Skeletal muscle satellite cell (primary cell): ENCODE results near the gene SMIM3.

Experiments
- H3K27me3 ChIP-seq: 2 replicates; pipeline ENCODE4 v1.7.0; 2013; ENCODE audit warnings: low read length; ENCODE audit not compliant: control insufficient read depth, insufficient read depth
- H3K36me3 ChIP-seq: 2 replicates; pipeline ENCODE4 v1.7.0; 2013; ENCODE audit warnings: mild to moderate bottlenecking, control low read depth, low read length; ENCODE audit not compliant: insufficient read depth
- H3K4me1 ChIP-seq: 2 replicates; pipeline ENCODE4 v1.7.0; 2013; ENCODE audit warnings: low read length; ENCODE audit not compliant: control insufficient read depth, insufficient read depth
- H3K4me2 ChIP-seq: 2 replicates; pipeline ENCODE4 v1.7.0; 2013; ENCODE audit warnings: mild to moderate bottlenecking, low read length
- H3K4me3 ChIP-seq: 2 replicates; pipeline ENCODE4 v1.7.0; 2013; ENCODE audit warnings: low read length
- H3K9ac ChIP-seq: 2 replicates; pipeline ENCODE4 v1.7.0; 2013; ENCODE audit warnings: mild to moderate bottlenecking, low read depth, low read length, moderate library complexity
- H3K9me3 ChIP-seq: replicated peaks from 2 replicates; pipeline ENCODE4 v1.7.0; 2013; ENCODE audit warnings: mild to moderate bottlenecking, control low read depth, low read length

Gene SMIM3

DNA sequence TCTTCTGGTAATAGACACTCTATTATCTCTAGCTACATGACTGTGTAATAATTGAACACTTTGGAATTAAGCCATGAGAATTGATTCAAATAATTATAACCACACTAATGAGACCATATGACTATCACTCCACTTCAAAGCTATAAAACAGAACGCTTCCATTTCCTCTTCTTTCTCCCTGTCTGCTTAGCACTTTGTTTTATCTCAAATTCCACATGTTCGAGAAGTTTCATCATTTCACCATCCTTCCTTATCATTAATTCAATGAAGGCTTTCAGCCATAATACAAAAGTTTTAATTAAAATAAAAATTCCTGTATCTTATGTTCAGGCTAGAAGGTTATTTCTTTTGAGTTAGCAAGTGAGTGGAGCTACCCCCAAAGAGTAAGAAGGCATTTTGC lies 12.3 kb upstream of the SMIM3 start:
- Histone ChIP-seq H3K4me2 (no peak overlapping the region), H3K4me3 (no peak overlapping the region), H3K9ac (no peak overlapping the region), H3K4me1 (peaks cover 14% of the 10 kb centered on the region), H3K27me3 (no peaks in the 10 kb centered on the region), H3K9me3 (no peaks in the 10 kb centered on the region), H3K36me3 (no peaks in the 10 kb centered on the region)

DNA sequence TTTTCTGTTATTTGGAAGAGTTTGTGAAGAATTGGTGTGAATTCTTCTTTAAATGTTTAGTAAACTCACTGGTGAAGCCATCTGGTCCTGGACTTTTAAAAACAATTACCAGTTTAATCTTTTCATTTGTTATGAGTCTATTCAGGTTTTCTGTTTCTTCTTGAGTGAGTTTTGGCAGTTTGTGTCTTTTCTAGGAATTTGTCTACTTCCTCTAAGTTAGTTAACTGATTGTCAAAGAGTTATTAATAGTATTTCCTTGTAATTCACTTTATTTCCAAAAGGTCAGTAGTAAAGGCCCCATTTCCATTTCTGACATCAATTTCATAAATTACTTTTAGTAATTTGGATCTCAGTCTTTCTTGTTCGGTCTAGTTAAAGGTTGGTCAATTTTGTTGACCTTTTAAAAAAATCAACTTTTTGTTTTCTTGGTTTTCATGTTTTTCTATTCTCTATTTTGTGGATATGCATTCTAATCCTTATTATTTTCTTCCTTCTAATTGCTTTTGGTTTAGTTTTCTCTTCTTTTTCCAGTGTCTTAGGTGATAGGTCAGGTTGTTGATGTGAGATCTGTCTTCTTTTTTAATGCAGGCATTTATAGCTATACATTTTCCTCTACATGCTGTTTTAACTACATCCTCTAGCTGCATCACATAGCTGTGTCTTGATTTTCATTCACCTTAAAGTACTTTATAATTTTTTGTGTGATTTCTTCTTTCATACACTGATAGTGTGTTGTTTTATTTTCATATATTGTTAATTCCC lies 7.3 kb upstream of the SMIM3 start:
- no peaks in the 10 kb centered on the region for H3K36me3 ChIP-seq
- H3K4me2 ChIP-seq, result no peak overlapping the region
- H3K9me3 ChIP-seq, result no peaks in the 10 kb centered on the region
- no peak overlapping the region for H3K4me3 ChIP-seq
- H3K9ac ChIP-seq, result no peak overlapping the region
- peaks cover 14% of the 10 kb centered on the region for H3K4me1 ChIP-seq
- no peaks in the 10 kb centered on the region for H3K27me3 ChIP-seq

- Histone ChIP-seq H3K4me2 (peak overlapping the region; percentile 66), H3K9ac (peak overlapping the region; percentile 30), H3K36me3 (no peaks in the 10 kb centered on the region), H3K9me3 (no peaks in the 10 kb centered on the region), H3K4me1 (peaks cover 28% of the 10 kb centered on the region), H3K27me3 (no peaks in the 10 kb centered on the region), H3K4me3 (no peak overlapping the region)
These were observed 4.4 kb upstream of the SMIM3 start for GRCh38 chr5:150774145-150774544.

DNA sequence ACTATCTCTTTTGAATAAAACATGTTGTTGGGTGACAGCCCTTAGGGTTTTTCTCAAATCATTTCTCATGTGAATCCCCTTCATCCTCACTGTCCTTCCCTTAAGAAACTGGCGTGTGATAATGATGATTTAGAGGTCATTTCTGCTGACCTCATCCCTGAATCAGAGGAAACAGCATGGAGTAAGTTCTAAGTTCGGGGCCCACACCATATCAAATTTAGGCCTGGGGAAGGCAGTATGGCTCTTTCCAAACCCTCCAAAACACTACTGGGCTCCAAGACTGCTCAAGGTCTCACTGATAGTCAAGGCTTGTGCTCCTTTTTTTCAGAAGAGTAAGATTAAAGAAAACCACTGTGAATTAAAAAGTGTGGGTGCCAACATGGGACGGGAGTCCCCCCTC lies 872 bp upstream of the SMIM3 start:
- H3K4me3 ChIP-seq, result peak overlapping the region; percentile 88
- H3K4me1 ChIP-seq, result peaks cover 55% of the 10 kb centered on the region
- peak overlapping the region; percentile 94 for H3K4me2 ChIP-seq
- H3K9ac ChIP-seq, result peak overlapping the region; percentile 94
- H3K27me3 ChIP-seq, result no peaks in the 10 kb centered on the region
- H3K36me3 ChIP-seq, result peaks cover 7% of the 10 kb centered on the region
- H3K9me3 ChIP-seq, result no peaks in the 10 kb centered on the region

GRCh38 chr5:150778088-150778516 lies 455 bp upstream of the SMIM3 start:
- peak overlapping the region; percentile 88 for H3K4me3 ChIP-seq
- H3K9me3 ChIP-seq, result no peaks in the 10 kb centered on the region
- H3K4me2 ChIP-seq, result peak overlapping the region; percentile 94
- H3K9ac ChIP-seq, result peak overlapping the region; percentile 94
- H3K36me3 ChIP-seq, result peaks cover 10% of the 10 kb centered on the region
- H3K4me1 ChIP-seq, result peaks cover 59% of the 10 kb centered on the region
- no peaks in the 10 kb centered on the region for H3K27me3 ChIP-seq

DNA sequence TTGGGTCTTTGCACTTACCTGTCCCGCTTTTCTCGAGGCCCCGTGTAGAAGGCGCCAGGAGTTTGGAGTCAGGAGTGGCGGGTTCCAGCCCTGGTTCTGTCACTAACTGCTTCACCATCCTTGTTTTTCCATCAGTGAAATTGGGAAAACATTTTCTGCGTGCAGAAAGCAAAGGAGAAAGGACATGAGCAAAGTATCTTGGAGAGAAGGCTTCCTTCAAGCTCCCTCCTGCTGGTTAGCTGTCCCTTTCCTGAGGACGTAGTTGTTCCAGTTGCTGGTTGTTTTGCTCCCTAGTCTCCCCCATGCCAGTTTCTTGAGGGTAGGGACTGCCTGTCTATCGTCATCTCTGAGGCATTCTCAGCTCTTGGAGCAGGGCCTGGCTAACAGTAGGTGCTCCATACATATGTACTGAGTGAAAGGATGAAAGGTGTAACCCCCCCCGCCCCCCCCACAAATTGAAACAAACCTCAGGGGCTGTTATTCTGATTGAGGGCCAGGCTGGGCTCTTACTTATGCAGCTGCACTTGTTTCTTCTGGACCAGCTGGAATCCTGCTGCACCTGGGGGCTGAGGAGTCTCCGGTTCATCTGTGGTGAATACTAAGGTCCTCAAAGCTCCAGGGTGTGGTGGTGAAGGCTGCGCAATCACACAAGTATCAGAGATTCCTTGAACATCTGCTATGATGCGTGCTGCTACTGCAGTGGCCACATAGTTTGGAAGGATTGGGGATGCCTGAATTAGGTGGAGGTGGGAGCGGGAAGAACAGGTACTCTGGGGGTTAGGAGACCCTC lies 1.0 kb downstream of the SMIM3 start:
- Histone ChIP-seq H3K4me1 (peaks cover 59% of the 10 kb centered on the region), H3K27me3 (no peaks in the 10 kb centered on the region), H3K36me3 (peaks cover 10% of the 10 kb centered on the region), H3K4me2 (peak overlapping the region; percentile 94), H3K9me3 (no peaks in the 10 kb centered on the region), H3K9ac (peak overlapping the region; percentile 94), H3K4me3 (peak overlapping the region; percentile 88)

DNA sequence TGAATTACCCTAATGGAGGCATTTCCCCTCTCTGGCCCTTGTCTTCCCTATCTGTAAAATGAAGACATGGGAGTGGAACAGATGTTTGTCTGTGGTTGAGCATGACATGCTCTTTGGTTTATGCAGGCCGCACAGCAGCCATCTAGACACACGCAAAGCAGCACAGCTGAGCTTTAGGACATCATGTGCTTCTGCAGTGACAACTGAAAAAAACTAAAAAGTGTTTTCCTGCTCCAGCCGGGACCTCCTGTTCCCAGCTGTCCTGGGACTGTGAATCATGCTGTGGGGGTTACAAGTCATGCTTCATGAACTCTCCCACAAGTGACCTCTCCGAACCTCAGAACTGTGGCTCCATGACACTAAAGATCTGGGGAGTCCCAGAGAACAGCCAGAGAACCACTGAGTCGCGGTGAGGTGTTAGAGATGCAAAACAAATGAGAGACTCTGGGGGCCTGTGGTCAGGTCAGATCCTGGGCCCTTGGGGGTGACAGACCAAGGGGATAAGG lies 1.7 kb downstream of the SMIM3 start:
- Histone ChIP-seq H3K36me3 (peaks cover 10% of the 10 kb centered on the region), H3K9ac (peak overlapping the region; percentile 94), H3K27me3 (no peaks in the 10 kb centered on the region), H3K4me2 (peak overlapping the region; percentile 94), H3K4me3 (peak overlapping the region; percentile 88), H3K4me1 (peaks cover 61% of the 10 kb centered on the region), H3K9me3 (no peaks in the 10 kb centered on the region)

DNA sequence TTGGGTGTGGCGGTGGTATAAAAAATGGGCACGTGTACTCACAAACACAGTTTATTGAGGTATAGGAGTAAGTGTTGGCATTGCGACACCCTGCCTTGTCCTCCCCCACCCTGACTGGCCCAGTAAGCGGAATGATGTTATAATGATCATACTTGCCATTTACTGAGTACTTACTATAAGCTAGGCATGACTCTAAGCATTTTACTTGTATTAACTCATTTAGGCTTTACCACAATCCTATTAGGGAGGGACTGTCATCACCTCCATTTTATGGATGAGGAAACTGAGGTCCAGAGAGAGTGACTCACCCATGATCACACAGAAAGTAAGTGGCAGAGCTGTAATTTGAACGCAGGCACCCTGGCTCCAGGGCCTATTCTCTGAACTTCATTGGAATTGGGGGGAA lies 2.3 kb downstream of the SMIM3 start:
- H3K4me1 ChIP-seq, result peaks cover 61% of the 10 kb centered on the region
- H3K27me3 ChIP-seq, result no peaks in the 10 kb centered on the region
- peaks cover 11% of the 10 kb centered on the region for H3K36me3 ChIP-seq
- H3K4me3 ChIP-seq, result peak overlapping the region; percentile 88
- peak overlapping the region; percentile 94 for H3K4me2 ChIP-seq
- no peaks in the 10 kb centered on the region for H3K9me3 ChIP-seq
- H3K9ac ChIP-seq, result peak overlapping the region; percentile 94

GRCh38 chr5:150781706-150782614 lies 3.4 kb downstream of the SMIM3 start:
- H3K4me3 ChIP-seq, result peak overlapping the region; percentile 88
- no peaks in the 10 kb centered on the region for H3K9me3 ChIP-seq
- H3K27me3 ChIP-seq, result no peaks in the 10 kb centered on the region
- peaks cover 65% of the 10 kb centered on the region for H3K4me1 ChIP-seq
- peak overlapping the region; percentile 94 for H3K4me2 ChIP-seq
- peak overlapping the region; percentile 94 for H3K9ac ChIP-seq
- H3K36me3 ChIP-seq, result peaks cover 15% of the 10 kb centered on the region

DNA sequence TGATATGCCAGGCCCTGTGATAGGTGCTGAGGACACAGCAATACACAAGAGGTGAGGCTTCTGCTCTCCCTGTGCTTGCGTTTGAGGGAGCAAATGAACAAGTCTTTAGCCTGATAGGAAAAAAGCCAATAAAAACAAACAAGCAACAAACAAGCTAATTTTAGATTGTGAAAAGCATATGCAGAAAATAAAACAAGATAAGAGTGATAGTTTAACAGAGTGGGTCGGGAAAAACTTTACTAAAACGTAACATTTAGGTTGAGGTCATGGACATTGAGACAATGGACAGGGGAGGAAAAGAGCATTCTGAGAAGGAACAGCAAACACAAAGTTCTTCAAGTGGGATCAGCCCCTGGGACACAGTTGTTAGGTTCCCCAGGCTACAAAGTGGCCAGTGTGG lies 4.3 kb downstream of the SMIM3 start:
- Histone ChIP-seq H3K4me3 (peak overlapping the region; percentile 88), H3K4me1 (peaks cover 65% of the 10 kb centered on the region), H3K36me3 (peaks cover 15% of the 10 kb centered on the region), H3K27me3 (no peaks in the 10 kb centered on the region), H3K4me2 (peak overlapping the region; percentile 94), H3K9me3 (no peaks in the 10 kb centered on the region), H3K9ac (peak overlapping the region; percentile 94)
